SU-DHL-6 (cell line): Measurements from ENCODE around the gene AQP12B.
"Not testable (repeated sequence)": the region's sequence is repeated elsewhere in the genome, so short reads cannot be mapped to it uniquely, and the experiment has no call there.

Experiments used
- EZH2phosphoT487 ChIP-seq: fragments of 200-600 bp; sonication (generic), shearing (Covaris generic); conservative IDR thresholded peaks from 2 replicates; pipeline ENCODE4 v1.6.1; 2018; ENCODE audit warnings: mild to moderate bottlenecking, antibody characterized with exemption, low read length, moderate library complexity, mixed read lengths
- TF ChIP-seq, protein P1 (sequence below): fragments of 200-600 bp; sonication (generic); IDR thresholded peaks from one replicate; pipeline ENCODE4 v1.5.1; 2017; ENCODE audit warnings: antibody characterized with exemption, mild to moderate bottlenecking, low read length, moderate library complexity; ENCODE audit not compliant: insufficient read depth, poor library complexity, severe bottlenecking

DNA sequence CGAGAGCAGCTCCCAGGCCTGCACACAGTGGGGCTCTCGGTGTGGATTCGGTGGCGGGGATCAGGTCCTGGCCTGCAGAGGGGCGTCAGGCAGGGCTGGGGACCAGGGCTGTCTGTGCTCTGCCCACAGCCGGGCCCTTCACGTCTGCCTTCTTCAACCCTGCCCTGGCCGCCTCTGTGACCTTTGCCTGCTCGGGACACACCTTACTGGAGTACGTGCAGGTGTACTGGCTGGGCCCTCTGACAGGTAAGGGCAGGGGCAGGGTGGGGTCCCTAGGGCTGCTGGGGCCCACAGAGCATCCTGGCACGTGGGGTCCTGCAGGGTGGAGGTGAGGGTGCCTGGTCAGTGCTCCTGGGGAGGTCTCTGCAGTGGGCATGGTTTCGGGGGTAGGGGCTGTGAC lies 11.6 kb upstream of the AQP12B start:
- TF ChIP-seq EZH2phosphoT487, result not testable (repeated sequence)
- TF ChIP-seq, protein P1, sequence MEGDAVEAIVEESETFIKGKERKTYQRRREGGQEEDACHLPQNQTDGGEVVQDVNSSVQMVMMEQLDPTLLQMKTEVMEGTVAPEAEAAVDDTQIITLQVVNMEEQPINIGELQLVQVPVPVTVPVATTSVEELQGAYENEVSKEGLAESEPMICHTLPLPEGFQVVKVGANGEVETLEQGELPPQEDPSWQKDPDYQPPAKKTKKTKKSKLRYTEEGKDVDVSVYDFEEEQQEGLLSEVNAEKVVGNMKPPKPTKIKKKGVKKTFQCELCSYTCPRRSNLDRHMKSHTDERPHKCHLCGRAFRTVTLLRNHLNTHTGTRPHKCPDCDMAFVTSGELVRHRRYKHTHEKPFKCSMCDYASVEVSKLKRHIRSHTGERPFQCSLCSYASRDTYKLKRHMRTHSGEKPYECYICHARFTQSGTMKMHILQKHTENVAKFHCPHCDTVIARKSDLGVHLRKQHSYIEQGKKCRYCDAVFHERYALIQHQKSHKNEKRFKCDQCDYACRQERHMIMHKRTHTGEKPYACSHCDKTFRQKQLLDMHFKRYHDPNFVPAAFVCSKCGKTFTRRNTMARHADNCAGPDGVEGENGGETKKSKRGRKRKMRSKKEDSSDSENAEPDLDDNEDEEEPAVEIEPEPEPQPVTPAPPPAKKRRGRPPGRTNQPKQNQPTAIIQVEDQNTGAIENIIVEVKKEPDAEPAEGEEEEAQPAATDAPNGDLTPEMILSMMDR, result not testable (repeated sequence)
